Sigmoid colon (tissue), 4 donors: ENCODE measurements around the gene C2CD4B.

Experiments
- POLR2AphosphoS5 ChIP-seq, 4 donors: sonication (generic); formaldehyde crosslinking; IDR thresholded peaks; one replicate each; pipeline ENCODE4 v1.6.1; 2017; ENCODE audit warnings: antibody characterized with exemption in 4 of 4
- TF ChIP-seq, protein P1 (sequence below), 4 experiments: fragments of 450-650 bp in 3 of 4; fragments of 200-600 bp in 1 of 4; IDR thresholded peaks; one replicate each; pipeline ENCODE4 v1.5.1; 2016 to 2019; ENCODE audit warnings: antibody characterized with exemption in 4 of 4, mild to moderate bottlenecking in 3 of 4, moderate library complexity in 2 of 4

DNA sequence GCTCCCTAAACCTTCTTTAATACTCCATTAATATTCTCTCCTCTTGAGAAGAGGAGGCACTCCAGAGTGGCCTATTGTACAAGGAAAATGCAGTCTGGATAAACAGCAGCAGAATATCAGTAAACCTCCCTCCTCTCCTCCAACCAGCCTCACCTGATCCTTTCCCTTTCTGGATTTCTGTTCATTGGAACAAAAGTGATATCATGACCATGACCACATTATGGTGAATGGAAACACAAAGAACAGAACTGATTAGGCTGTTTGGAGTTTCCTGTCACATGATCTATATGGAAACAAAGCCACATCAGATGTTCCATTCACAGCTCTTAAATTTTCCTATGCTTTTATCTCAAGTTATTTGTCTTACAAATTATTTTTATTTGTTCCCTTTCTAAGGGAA is 14.6 kb downstream of the C2CD4B start:
- TF ChIP-seq, protein P1, sequence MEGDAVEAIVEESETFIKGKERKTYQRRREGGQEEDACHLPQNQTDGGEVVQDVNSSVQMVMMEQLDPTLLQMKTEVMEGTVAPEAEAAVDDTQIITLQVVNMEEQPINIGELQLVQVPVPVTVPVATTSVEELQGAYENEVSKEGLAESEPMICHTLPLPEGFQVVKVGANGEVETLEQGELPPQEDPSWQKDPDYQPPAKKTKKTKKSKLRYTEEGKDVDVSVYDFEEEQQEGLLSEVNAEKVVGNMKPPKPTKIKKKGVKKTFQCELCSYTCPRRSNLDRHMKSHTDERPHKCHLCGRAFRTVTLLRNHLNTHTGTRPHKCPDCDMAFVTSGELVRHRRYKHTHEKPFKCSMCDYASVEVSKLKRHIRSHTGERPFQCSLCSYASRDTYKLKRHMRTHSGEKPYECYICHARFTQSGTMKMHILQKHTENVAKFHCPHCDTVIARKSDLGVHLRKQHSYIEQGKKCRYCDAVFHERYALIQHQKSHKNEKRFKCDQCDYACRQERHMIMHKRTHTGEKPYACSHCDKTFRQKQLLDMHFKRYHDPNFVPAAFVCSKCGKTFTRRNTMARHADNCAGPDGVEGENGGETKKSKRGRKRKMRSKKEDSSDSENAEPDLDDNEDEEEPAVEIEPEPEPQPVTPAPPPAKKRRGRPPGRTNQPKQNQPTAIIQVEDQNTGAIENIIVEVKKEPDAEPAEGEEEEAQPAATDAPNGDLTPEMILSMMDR (IDR thresholded peaks at IDR 0.05), result no peak
- TF ChIP-seq POLR2AphosphoS5 (IDR thresholded peaks at IDR 0.05), result no peak
